ENCODE data around the gene ATRIP.

- TF ChIP-seq CTCF (IDR thresholded peaks at IDR 0.05) = no peak
- TF ChIP-seq POLR2A (IDR thresholded peaks at IDR 0.05) = no peak
Measured at GRCh38 chr3:48405971-48406370, 40.6 kb upstream of the ATRIP start.

Measured in heart left ventricle (tissue), 13 donors.